ENCODE data around the gene NPC2.

DNA sequence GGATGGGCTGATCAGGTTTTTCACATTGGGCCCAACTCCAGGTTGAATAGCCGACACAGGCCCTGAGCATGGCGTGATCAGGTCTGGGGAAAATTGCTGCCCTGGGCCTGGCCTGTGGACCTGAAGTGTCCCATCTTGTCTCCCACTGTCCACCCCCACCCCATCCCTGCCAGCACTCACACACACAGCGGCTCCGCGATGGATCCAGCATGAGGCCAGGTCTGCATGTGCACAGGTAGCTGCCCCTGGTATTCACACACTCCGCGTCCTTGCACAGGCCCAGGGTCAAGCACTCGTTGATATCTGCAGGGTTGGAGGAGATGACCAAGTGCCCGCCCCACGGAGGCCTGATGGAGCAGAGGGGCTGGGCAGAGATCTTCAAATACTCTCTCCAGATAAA is 39.1 kb upstream of the NPC2 start:
- TF ChIP-seq, protein P1, sequence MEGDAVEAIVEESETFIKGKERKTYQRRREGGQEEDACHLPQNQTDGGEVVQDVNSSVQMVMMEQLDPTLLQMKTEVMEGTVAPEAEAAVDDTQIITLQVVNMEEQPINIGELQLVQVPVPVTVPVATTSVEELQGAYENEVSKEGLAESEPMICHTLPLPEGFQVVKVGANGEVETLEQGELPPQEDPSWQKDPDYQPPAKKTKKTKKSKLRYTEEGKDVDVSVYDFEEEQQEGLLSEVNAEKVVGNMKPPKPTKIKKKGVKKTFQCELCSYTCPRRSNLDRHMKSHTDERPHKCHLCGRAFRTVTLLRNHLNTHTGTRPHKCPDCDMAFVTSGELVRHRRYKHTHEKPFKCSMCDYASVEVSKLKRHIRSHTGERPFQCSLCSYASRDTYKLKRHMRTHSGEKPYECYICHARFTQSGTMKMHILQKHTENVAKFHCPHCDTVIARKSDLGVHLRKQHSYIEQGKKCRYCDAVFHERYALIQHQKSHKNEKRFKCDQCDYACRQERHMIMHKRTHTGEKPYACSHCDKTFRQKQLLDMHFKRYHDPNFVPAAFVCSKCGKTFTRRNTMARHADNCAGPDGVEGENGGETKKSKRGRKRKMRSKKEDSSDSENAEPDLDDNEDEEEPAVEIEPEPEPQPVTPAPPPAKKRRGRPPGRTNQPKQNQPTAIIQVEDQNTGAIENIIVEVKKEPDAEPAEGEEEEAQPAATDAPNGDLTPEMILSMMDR (IDR thresholded peaks at IDR 0.05), result no peak
- no peak for TF ChIP-seq POLR2A (IDR thresholded peaks at IDR 0.05)
